GM06990 (cell line): ENCODE results near the gene ASCL1.

ENCODE experiments used
- DNase-seq: peaks from one replicate; pipeline ENCODE4 v3.0.0-alpha.2; 2011; ENCODE audit not compliant: insufficient read length; ENCODE audit errors: extremely low read depth
- H3K27me3 ChIP-seq: replicated peaks from 2 replicates; pipeline ENCODE4 v1.6.0; 2011; ENCODE audit warnings: low read length; ENCODE audit not compliant: control insufficient read depth, insufficient read depth
- H3K36me3 ChIP-seq: 2 replicates; pipeline ENCODE4 v1.5.1; 2011; ENCODE audit warnings: low read length; ENCODE audit not compliant: control insufficient read depth, insufficient read depth
- H3K4me3 ChIP-seq: replicated peaks from 2 replicates; pipeline ENCODE4 v1.5.1; 2011; ENCODE audit warnings: low read depth, mild to moderate bottlenecking, control low read depth, low read length
- CTCF ChIP-seq: IDR thresholded peaks from 2 replicates; pipeline ENCODE4 v1.5.1; 2011; ENCODE audit warnings: low read length, control low read depth, mild to moderate bottlenecking, inconsistent platforms; ENCODE audit not compliant: insufficient read depth, poor library complexity, severe bottlenecking

Gene ASCL1

GRCh38 chr12:102971227-102971626, 13.8 kb downstream of the ASCL1 start:
- H3K36me3 ChIP-seq: no peaks in the 10 kb centered on the region
- H3K27me3 ChIP-seq: no peaks in the 10 kb centered on the region; the same call in none of the 2 replicates
- no peak for DNase-seq
- TF ChIP-seq CTCF: no peak
- H3K4me3 ChIP-seq: no peak overlapping the region

DNA sequence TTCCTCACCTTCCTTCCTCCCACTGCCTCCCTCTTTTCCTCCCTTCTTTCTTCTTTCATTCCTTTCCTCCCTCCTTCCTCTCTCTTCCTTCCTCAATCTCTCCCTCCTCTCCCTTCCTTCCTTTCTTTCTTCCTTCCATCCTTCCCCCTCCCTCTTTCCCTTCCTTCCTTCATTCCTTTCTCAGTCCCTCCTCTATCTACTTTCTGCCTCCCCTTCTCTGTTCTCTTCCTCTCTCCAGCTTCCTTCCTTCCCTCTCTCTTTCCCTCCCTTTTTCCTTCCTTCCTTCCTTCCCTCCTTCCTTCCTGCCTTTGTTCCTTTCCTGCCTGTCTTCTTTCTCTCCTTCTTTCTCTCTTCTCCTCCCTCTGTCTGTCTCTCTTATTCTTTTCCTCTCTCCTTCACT, 16.1 kb downstream of the ASCL1 start:
- Histone ChIP-seq H3K4me3 (no peak overlapping the region), H3K27me3 (no peaks in the 10 kb centered on the region; the same call in 1 of the 2 replicates), H3K36me3 (no peaks in the 10 kb centered on the region)
- TF ChIP-seq CTCF: no peak
- no peak for DNase-seq

DNA sequence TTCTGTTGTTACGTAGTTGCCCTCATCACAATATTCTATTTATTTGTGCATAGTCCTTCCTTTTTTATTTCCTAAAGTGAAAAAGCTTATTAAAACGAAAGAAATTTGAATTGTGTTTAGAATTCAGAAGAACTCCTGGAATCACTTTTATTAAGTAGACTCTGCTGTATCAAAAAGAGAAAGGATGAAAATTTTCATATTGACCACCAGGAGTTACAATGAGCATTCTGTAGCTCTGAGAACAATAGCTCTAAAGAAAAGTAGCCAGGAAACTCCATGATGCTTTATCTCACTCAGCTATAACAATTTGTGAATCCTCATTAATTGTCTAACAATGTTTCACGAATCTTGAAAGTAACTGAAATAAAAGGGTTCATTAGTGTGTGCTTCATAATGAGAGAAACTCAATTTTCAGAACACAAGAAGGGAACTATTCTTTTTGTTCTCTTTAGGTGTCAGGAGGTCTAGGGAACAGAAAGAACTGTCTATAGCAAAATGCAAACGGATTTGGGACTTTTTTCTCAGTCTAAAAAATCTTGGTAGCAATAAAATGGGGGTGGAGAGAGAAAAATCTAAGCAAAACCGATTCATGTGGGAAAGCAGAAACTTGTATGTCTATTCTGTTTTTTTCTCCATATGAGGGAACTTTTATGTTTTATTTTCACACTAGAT, 19.3 kb downstream of the ASCL1 start:
- Histone ChIP-seq H3K36me3 (no peaks in the 10 kb centered on the region), H3K4me3 (no peak overlapping the region), H3K27me3 (no peaks in the 10 kb centered on the region; the same call in 1 of the 2 replicates)
- DNase-seq: no peak
- peak; percentile 14 for TF ChIP-seq CTCF

DNA sequence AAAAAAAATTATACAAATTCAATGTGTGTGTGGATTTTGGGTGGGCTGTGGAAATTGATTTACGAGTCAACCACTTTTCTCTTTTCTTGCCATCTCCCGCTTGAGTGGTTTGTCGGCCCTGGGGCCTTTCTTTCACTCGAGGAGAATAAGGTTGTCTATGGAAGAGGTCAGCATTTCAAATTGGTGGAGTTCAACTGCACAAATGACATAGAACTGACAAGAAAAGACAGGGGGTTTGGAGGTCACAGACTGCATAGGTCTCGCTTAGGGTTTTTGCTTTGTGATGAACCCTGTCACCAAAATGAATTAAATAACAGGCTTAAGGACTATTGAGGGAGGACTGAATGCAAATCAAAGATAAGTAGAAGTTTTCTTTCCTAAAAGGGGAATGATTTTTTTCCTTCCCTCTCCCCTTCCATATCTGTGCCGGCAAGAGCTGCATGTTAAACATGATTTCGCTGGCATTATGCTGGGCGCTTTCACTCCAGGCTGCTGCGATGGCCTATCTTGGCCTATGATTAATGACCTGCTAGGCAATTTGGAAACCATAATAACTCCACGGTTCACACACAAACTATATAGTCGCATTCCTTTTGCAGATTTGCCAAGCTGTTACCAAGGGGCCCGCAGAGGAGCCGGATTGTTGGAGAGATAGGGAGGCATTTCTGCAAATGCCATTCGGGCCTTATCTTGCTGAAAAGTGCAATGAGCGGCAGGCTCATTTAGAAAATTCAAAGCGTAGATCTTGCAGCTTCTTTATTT, 20.7 kb downstream of the ASCL1 start:
- no peak overlapping the region for H3K4me3 ChIP-seq
- no peaks in the 10 kb centered on the region; the same call in 1 of the 2 replicates for H3K27me3 ChIP-seq
- no peaks in the 10 kb centered on the region for H3K36me3 ChIP-seq
- no peak for TF ChIP-seq CTCF
- DNase-seq: no peak

DNA sequence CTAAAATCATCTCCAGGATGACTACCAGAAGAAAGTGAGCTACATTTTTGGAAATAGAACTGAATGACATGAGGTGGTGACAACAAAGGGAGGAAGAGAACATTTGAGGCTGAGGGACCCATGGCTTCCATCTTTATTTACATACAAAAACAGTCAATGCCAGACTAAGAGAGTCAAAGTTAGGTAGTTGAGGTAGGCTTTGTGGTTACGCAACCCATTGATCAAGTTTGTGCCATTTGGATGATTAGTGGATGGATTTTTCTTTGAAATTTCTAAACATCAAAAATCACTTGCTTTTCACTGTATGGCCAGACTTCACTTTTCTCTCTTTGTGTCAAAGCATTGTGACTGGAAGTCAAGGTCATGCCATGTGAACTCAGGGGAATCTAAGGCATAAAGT, 22.9 kb downstream of the ASCL1 start:
- no peaks in the 10 kb centered on the region; the same call in 1 of the 2 replicates for H3K27me3 ChIP-seq
- DNase-seq: no peak
- H3K36me3 ChIP-seq: no peaks in the 10 kb centered on the region
- no peak overlapping the region for H3K4me3 ChIP-seq
- no peak for TF ChIP-seq CTCF
